ENCODE data around the gene ADCY4.
"Not testable (repeated sequence)": the region's sequence is repeated elsewhere in the genome, so short reads cannot be mapped to it uniquely, and the experiment has no call there.

Gene ADCY4

DNA sequence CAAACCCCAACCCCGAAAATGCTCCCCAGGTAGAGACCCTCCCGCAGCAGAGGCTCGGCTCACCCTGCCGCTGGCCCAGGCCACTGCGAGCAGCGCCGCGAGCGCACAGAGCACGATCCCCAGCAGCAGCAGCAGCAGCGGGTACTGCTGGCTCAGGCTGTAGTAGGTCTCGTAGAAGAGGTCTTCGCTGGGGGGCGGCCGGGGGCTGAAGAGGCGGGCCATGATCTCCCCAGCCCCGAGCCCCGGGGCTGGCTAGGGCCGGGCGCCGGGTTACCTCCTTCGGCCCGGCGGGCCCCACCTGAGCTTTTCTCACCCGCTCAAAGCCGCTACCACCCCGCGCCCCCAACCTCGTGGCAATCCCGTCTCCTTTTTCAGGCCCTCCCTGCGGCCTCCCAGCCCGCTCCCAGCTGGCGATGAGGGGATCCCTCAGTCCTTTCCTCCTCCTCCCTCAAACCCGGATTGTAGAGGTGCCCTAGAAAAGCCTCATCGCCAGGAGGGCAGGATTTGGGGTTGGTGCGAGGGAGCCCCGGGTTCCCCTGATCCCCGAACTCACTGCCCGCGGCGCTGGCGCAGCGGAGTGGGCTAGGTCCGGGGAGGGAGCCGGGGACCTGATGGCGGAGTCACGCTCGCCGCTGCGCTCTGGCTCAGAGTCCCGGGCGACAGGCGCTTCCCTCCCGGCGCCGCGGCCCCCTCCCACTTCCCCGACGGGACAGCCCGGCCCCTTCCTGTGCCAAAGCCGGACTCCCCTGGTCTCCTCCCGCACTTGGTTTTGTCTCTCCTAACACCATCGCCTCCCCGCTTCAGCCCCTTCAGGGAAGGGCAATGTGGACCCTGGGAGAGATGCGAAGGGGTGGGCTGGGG lies at the start of gene ADCY4:
Gene ADCY4 (minus strand): TSS at position 641 of the 861 bp plus-strand sequence. CDS start 419 bp downstream, at position 222.
- DNase-seq = peak; percentile 34

- no peak for DNase-seq
These were observed 49.3 kb upstream of the ADCY4 start for GRCh38 chr14:24384169-24384568.

- no peak for DNase-seq
These were observed 47.1 kb upstream of the ADCY4 start for GRCh38 chr14:24382064-24382371.

- peak; percentile 12 for DNase-seq
These were observed 46.6 kb upstream of the ADCY4 start for GRCh38 chr14:24381363-24382063.

DNA sequence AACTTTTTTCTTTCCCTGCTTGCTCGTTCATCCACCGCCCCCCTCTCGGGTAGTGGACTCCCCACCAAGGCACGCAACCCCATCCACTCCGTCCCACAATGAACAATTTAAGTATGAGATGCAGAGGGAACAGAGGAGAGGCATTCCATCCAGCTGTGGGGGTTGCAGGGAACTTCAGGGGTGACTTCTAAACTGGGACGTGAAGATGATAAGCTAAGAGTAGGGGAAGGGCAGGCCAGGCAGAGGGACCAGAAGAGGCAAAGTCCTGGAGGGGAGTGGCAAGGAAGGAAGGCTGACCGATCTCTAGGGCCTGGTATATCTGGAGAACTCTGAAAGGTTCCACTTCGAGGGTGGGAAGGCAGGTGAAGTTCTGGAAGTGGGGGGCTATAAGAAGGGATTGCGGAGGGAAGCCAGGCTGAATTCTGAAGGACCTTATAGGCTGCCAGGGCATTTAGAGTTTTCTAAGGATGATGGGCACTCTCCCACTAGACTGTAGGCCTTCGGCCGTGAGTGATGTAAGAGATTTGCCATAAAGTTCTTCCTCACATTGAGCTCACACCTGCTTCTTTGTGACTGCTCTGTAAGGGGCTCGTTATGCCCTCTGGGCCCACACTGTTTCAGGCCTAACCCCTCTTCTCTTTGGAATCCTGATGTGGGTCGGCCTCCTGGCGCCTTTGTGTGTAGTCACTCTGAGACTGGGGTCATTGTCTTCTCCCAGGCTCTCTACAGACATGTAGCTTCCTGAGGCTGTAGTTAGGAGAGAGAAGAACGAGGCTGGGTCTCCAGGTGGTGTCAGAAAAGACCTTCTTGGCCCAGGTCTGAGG lies 45.2 kb upstream of the ADCY4 start:
- DNase-seq = no peak

GRCh38 chr14:24378981-24379906 lies 44.4 kb upstream of the ADCY4 start:
- DNase-seq = no peak

GRCh38 chr14:24378327-24378726 lies 43.5 kb upstream of the ADCY4 start:
- no peak for DNase-seq

GRCh38 chr14:24377657-24378056 lies 42.8 kb upstream of the ADCY4 start:
- no peak for DNase-seq

GRCh38 chr14:24377126-24377525 lies 42.3 kb upstream of the ADCY4 start:
- no peak for DNase-seq

GRCh38 chr14:24376448-24377070 lies 41.7 kb upstream of the ADCY4 start:
- no peak for DNase-seq

- no peak for DNase-seq
These were observed 38.0 kb upstream of the ADCY4 start for GRCh38 chr14:24372701-24373416.

DNA sequence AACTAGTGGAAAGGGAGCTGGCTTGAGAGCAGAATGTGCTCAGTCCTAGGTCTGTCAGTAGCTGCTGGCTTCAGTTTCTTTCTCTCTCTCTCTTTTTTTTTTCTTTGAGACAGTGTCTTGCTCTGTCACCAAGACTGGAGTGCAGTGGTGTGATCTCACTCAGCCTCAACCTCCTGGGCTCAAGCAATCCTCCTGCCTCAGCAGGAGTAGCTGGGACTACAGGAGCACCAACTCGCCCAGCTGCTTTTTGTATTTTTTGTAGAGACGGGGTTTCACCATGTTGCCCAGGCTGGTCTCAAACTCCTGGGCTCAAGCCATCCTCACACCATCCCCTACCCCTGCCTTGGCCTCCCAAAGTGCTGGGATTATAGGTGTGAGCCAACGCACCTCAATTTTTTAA lies 36.7 kb upstream of the ADCY4 start:
- not testable (repeated sequence) for DNase-seq

- DNase-seq = no peak
These were observed 35.9 kb upstream of the ADCY4 start for GRCh38 chr14:24370748-24371147.

GRCh38 chr14:24369907-24370687 lies 35.2 kb upstream of the ADCY4 start:
- no peak for DNase-seq

- DNase-seq = no peak
These were observed 34.6 kb upstream of the ADCY4 start for GRCh38 chr14:24369463-24369862.

GRCh38 chr14:24368562-24369252 lies 33.8 kb upstream of the ADCY4 start:
- peak; percentile 16 for DNase-seq

DNA sequence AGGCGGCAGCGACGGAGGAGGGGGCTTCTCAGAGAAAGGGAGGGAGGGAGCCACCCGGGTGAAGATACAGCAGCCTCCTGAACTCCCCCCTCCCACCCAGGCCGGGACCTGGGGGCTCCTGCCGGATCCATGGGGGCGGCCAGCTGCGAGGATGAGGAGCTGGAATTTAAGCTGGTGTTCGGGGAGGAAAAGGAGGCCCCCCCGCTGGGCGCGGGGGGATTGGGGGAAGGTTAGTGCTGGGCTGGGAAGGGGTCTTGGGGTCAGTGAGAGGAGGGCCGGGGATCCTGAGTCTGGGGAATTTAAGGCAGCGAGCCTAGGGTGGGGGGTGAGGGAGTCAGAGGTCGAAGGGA lies 33.3 kb upstream of the ADCY4 start:
- DNase-seq = no peak

DNA sequence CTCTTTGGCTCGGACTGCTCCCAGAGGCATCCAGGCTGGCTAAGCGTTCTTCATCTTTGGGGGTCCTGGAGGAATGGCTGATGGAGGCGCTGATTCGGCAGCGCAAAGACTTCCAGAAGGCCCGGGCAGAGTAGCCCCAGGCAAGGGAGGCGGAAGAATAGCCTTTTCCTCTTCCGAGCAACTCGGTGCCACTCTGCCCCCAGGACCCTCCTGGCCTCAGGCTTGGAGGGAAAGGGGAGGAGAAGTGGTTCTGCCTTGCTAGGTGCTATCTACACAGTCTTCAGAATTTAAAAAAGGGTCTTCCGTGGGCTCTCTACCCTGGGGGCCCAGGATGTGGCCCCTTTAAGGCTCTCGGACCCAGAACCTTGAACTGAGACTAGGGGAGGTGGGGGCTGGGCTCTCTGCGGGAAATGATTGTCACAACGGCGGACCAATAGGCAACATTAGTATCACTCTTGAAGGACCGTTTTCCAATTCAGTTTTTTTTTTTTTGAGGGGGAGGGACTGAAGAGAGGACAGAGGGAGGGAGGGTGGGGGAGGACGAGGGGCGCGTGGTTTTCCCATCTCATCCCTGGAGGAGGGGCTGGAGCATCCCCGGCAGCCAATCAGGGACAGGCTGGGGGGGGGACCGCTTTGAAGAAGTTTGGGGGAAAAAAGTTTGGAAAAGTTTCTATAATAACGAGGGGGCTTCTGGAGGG lies 32.8 kb upstream of the ADCY4 start, which contains the start of gene NFATC4:
Gene NFATC4 (plus strand): TSS at position 671 of the 698 bp plus-strand sequence. CDS start 157 bp downstream, outside the sequence.
- DNase-seq = no peak

All from stimulated activated CD4-positive, alpha-beta T cell treated with anti-CD3 and anti-CD28 coated beads, Interleukin-4, amount 100 ng/mL, for 1 hour (primary cell).